DND-41 (cell line): ENCODE measurements around the gene TMEM132C.

ENCODE experiments used
- ATAC-seq: fragments of 200-7000 bp; cut with Tn5 transposase; 3 replicates; pipeline ENCODE4 v1.9.1; 2021; ENCODE audit warnings: low read depth; ENCODE audit not compliant: insufficient read depth
- DNase-seq: peaks from one replicate; pipeline ENCODE4 v3.0.0-alpha.2; 2020
- H2AFZ ChIP-seq: 2 replicates; pipeline ENCODE4 v1.6.0; 2012; ENCODE audit warnings: low read depth, low read length
- H3K27ac ChIP-seq: 2 replicates; pipeline ENCODE4 v1.5.1; 2012; ENCODE audit warnings: low read length, inconsistent platforms
- H3K27me3 ChIP-seq: fragments of 200-600 bp; sonication (generic); 2 replicates; pipeline ENCODE4 v1.6.0; 2012; ENCODE audit warnings: low read length, mild to moderate bottlenecking, inconsistent platforms; ENCODE audit not compliant: insufficient read depth, poor library complexity
- H3K36me3 ChIP-seq: 2 replicates; pipeline ENCODE4 v1.5.1; 2012; ENCODE audit warnings: low read length, inconsistent platforms; ENCODE audit not compliant: insufficient read depth
- H3K4me1 ChIP-seq: 2 replicates; pipeline ENCODE4 v1.5.1; 2012; ENCODE audit warnings: mild to moderate bottlenecking, low read length; ENCODE audit not compliant: insufficient read depth
- H3K4me2 ChIP-seq: 2 replicates; pipeline ENCODE4 v1.6.0; 2012; ENCODE audit warnings: mild to moderate bottlenecking, moderate library complexity, low read length, inconsistent platforms; ENCODE audit not compliant: insufficient read depth
- H3K4me3 ChIP-seq, 2 experiments: fragments of 200-600 bp in 1 of 2; shearing (Covaris generic) in 1 of 2; 2 replicates each; pipeline ENCODE4 v1.5.1; 2012 to 2016; ENCODE audit warnings: inconsistent platforms in 2 of 2, low read length in 2 of 2, mild to moderate bottlenecking in 2 of 2, low read depth in 1 of 2, moderate library complexity in 1 of 2
- H3K79me2 ChIP-seq: 2 replicates; pipeline ENCODE4 v1.6.0; 2012; ENCODE audit warnings: low read length, inconsistent platforms; ENCODE audit not compliant: insufficient read depth
- H3K9ac ChIP-seq: 2 replicates; pipeline ENCODE4 v1.6.0; 2012; ENCODE audit warnings: low read depth, mild to moderate bottlenecking, inconsistent platforms, low read length, moderate library complexity
- H3K9me3 ChIP-seq: 2 replicates; pipeline ENCODE4 v1.5.1; 2012; ENCODE audit warnings: low read length, moderate library complexity, mild to moderate bottlenecking, inconsistent platforms; ENCODE audit not compliant: insufficient read depth, severe bottlenecking
- H4K20me1 ChIP-seq: 2 replicates; pipeline ENCODE4 v1.6.0; 2012; ENCODE audit warnings: low read length; ENCODE audit not compliant: insufficient read depth
- EZH2 ChIP-seq: IDR thresholded peaks from 3 replicates; pipeline ENCODE4 v1.6.1; 2012; ENCODE audit warnings: borderline replicate concordance, low read depth, mild to moderate bottlenecking, moderate library complexity, low read length, inconsistent platforms; ENCODE audit not compliant: severe bottlenecking
- TF ChIP-seq, protein P1 (sequence below): IDR thresholded peaks from 2 replicates; pipeline ENCODE4 v1.5.1; 2012; ENCODE audit warnings: borderline replicate concordance, low read length, moderate library complexity, mild to moderate bottlenecking; ENCODE audit not compliant: poor library complexity, severe bottlenecking; ENCODE audit errors: extremely low read depth

The TMEM132C gene

DNA sequence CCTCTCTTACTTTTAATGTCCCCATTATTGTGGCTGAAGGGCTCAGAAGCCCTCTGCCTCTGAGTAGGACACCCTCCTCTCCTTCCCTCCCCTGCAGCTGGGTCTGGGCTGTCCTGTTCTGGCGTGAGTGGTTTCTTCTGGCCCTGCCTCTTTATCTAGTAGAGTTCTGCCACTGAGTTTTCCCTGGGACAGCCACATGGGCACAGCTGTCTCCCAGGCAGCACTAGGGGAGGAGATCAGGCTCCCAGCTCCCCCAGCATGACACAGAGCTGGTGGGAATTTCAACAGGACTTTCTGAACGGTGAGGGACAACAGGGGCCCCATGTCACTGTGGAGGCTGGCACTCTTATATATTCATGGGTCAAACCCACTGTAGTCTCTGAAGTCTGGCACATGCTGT is 21.4 kb downstream of the TMEM132C start:
- Histone ChIP-seq H3K27me3 (no peaks in the 10 kb centered on the region), H3K4me3 (no peak overlapping the region), H2AFZ (no peak overlapping the region), H3K27ac (no peak overlapping the region), H3K36me3 (no peaks in the 10 kb centered on the region), H3K9me3 (no peaks in the 10 kb centered on the region), H3K4me2 (no peak overlapping the region), H3K79me2 (no peaks in the 10 kb centered on the region), H4K20me1 (no peaks in the 10 kb centered on the region), H3K4me1 (no peaks in the 10 kb centered on the region), H3K9ac (no peak overlapping the region)
- TF ChIP-seq, protein P1, sequence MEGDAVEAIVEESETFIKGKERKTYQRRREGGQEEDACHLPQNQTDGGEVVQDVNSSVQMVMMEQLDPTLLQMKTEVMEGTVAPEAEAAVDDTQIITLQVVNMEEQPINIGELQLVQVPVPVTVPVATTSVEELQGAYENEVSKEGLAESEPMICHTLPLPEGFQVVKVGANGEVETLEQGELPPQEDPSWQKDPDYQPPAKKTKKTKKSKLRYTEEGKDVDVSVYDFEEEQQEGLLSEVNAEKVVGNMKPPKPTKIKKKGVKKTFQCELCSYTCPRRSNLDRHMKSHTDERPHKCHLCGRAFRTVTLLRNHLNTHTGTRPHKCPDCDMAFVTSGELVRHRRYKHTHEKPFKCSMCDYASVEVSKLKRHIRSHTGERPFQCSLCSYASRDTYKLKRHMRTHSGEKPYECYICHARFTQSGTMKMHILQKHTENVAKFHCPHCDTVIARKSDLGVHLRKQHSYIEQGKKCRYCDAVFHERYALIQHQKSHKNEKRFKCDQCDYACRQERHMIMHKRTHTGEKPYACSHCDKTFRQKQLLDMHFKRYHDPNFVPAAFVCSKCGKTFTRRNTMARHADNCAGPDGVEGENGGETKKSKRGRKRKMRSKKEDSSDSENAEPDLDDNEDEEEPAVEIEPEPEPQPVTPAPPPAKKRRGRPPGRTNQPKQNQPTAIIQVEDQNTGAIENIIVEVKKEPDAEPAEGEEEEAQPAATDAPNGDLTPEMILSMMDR = no peak
- TF ChIP-seq EZH2 = no peak
- ATAC-seq (no peak), DNase-seq (no peak)

DNA sequence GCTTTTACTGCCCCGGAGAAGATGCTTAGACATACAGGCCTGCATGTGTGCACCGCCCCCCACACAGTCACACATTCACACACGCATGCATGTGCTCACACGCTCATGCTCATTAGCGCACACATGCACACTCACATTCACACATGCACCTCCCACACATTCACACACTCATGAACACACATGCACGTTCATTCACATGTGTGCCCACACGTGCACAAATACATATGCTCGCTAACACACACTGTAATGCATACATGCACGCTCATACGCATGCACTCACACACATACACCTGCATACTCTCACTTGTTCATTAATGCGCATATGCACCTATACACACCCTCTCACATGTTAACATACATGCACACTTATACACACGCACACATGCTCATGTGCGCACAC is 21.9 kb downstream of the TMEM132C start:
- H3K36me3 ChIP-seq = no peaks in the 10 kb centered on the region
- H3K27ac ChIP-seq = no peak overlapping the region
- no peak for ATAC-seq
- no peak for DNase-seq
- no peaks in the 10 kb centered on the region for H3K4me1 ChIP-seq
- no peaks in the 10 kb centered on the region for H4K20me1 ChIP-seq
- no peak overlapping the region for H3K4me3 ChIP-seq
- H2AFZ ChIP-seq = no peak overlapping the region
- no peaks in the 10 kb centered on the region for H3K27me3 ChIP-seq
- TF ChIP-seq, protein P1 = no peak
- TF ChIP-seq EZH2 = no peak
- H3K79me2 ChIP-seq = no peaks in the 10 kb centered on the region
- no peak overlapping the region for H3K9ac ChIP-seq
- no peaks in the 10 kb centered on the region for H3K9me3 ChIP-seq
- no peak overlapping the region for H3K4me2 ChIP-seq

DNA sequence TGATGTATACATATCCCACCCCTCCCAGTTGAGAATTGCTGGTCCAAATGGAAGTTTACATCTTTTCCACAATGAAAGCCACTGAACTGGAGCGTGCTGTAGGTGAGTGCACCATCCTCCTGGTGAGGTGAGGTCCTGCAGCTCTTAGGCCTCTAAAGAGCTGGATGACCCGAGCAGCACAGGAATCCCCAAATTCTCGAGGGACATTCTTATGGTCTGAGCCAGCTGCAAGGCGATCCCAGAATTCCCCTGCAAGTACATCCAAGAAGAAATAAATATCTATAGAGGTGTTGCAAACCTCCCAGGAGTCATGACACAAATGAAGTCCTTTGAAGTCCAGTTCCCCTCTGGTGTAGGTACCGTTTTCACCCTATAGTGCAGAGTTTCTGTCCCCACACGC is 24.0 kb downstream of the TMEM132C start:
- no peaks in the 10 kb centered on the region for H4K20me1 ChIP-seq
- no peak overlapping the region for H3K9ac ChIP-seq
- no peak for TF ChIP-seq EZH2
- TF ChIP-seq, protein P1 = no peak
- no peaks in the 10 kb centered on the region for H3K79me2 ChIP-seq
- H2AFZ ChIP-seq = no peak overlapping the region
- no peaks in the 10 kb centered on the region for H3K36me3 ChIP-seq
- DNase-seq = no peak
- H3K4me1 ChIP-seq = no peaks in the 10 kb centered on the region
- H3K4me2 ChIP-seq = no peak overlapping the region
- no peaks in the 10 kb centered on the region for H3K9me3 ChIP-seq
- no peak overlapping the region for H3K27ac ChIP-seq
- ATAC-seq = no peak
- no peaks in the 10 kb centered on the region for H3K27me3 ChIP-seq
- no peak overlapping the region for H3K4me3 ChIP-seq

DNA sequence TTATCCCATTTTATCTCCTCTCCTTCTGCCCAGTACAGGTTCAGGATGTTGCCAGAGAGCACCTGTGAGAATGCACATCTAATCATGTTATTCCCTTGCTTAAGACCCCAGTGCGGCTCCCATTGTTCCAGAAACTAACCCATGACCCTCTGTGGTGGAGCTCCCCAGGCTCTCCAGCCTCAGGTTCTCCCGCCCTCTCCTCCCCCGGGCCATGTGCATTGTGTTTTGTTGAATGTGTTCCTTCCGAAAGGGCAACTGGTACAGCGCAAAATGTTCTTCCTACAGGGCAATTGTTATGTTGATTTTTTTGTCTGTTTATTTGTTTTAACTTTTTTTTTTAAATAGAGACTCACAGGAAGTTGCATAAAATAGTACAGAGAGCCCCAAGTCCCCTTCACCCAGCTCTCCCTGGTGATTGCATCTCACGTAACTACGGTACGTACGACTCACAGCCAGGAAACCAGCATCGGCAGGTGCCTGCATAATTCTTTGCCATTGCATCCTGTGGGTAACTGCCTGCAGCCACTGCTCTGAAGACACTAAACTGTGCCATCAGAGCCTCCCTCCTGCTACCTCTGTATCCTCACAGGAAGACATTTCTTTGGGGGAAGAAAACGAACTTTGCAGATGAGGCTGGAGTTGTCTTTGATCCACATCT is 31.2 kb downstream of the TMEM132C start:
- H3K4me2 ChIP-seq = no peak overlapping the region
- ATAC-seq = no peak
- TF ChIP-seq EZH2 = no peak
- TF ChIP-seq, protein P1 = no peak

More for the DNA sequence above, 31.2 kb downstream of the TMEM132C start:
- Histone ChIP-seq H3K4me1 (no peaks in the 10 kb centered on the region), H2AFZ (no peak overlapping the region), H3K9ac (no peak overlapping the region), H4K20me1 (no peaks in the 10 kb centered on the region), H3K79me2 (no peaks in the 10 kb centered on the region), H3K27ac (no peak overlapping the region), H3K9me3 (no peaks in the 10 kb centered on the region), H3K36me3 (no peaks in the 10 kb centered on the region), H3K27me3 (no peaks in the 10 kb centered on the region), H3K4me3 (no peak overlapping the region)
- no peak for DNase-seq
